Measurements from ENCODE around the gene KCNMB2.

KCNMB2 gene

GRCh38 chr3:178658694-178659325 lies 122.6 kb downstream of the KCNMB2 start:
- DNase-seq = no peak

GRCh38 chr3:178663201-178663934 lies 127.1 kb downstream of the KCNMB2 start:
- DNase-seq = no peak

- DNase-seq = no peak
Measured at GRCh38 chr3:178665747-178666146, 129.5 kb downstream of the KCNMB2 start.

- no peak for DNase-seq
Measured at GRCh38 chr3:178669022-178669601, 132.9 kb downstream of the KCNMB2 start.

- no peak for DNase-seq
Measured at GRCh38 chr3:178669758-178670157, 133.5 kb downstream of the KCNMB2 start.

- DNase-seq = peak; percentile 43
Measured at GRCh38 chr3:178671377-178671776, 135.1 kb downstream of the KCNMB2 start.

GRCh38 chr3:178671791-178672190 lies 135.6 kb downstream of the KCNMB2 start:
- DNase-seq = no peak

GRCh38 chr3:178672275-178672674 lies 136.0 kb downstream of the KCNMB2 start:
- DNase-seq = no peak

GRCh38 chr3:178673529-178673928 lies 137.3 kb downstream of the KCNMB2 start:
- no peak for DNase-seq

- no peak for DNase-seq
Measured at GRCh38 chr3:178676077-178676476, 139.8 kb downstream of the KCNMB2 start.

GRCh38 chr3:178676942-178677790 lies 140.9 kb downstream of the KCNMB2 start:
- DNase-seq = no peak

- DNase-seq = no peak
Measured at GRCh38 chr3:178677961-178678360, 141.7 kb downstream of the KCNMB2 start.

GRCh38 chr3:178680037-178680436 lies 143.8 kb downstream of the KCNMB2 start:
- no peak for DNase-seq

- DNase-seq = no peak
Measured at GRCh38 chr3:178680489-178680888, 144.3 kb downstream of the KCNMB2 start.

- no peak for DNase-seq
Measured at GRCh38 chr3:178684881-178685590, 148.8 kb downstream of the KCNMB2 start.

GRCh38 chr3:178685591-178685906 lies 149.3 kb downstream of the KCNMB2 start:
- no peak for DNase-seq

- DNase-seq = peak; percentile 28
Measured at GRCh38 chr3:178686826-178687225, 150.6 kb downstream of the KCNMB2 start.

GRCh38 chr3:178690571-178690970 lies 154.3 kb downstream of the KCNMB2 start:
- DNase-seq = no peak

GRCh38 chr3:178699364-178699763 lies 163.1 kb downstream of the KCNMB2 start:
- DNase-seq = no peak

GRCh38 chr3:178699810-178700209 lies 163.6 kb downstream of the KCNMB2 start:
- no peak for DNase-seq

- DNase-seq = no peak
Measured at GRCh38 chr3:178703268-178703975, 167.2 kb downstream of the KCNMB2 start.

- no peak for DNase-seq
Measured at GRCh38 chr3:178705925-178706324, 169.7 kb downstream of the KCNMB2 start.

Measured in NCI-H146 (cell line).